ENCODE measurements around the gene SLFN13. TPM values are rescaled to one million over a fixed set of nuclear protein-coding genes. Genes with fewer than 3 reads are reported as not detected.
"Not testable (repeated sequence)": the region's sequence is repeated elsewhere in the genome, so short reads cannot be mapped to it uniquely, and the experiment has no call there.

SLFN13 gene
- total and polyA plus RNA-seq, 2 experiments from 2014 or later = 2.2 to 5.5 TPM

DNA sequence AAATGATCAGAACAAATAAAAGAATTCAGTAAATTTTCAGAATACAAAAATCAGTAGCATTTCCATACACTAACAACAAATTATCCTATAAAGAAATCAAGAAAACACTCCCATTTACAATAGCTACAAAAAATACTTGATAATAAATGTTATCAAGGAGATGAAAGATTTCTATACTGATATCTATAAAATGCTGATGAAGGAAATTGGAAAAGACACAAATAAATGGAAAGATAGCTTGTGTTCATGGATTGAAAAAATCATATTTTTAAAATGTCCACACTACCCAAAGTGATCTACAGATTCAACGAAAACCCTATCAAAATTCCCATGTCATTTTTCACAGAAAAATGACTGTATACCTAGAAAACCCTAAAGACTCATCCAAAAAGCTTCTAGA is 34.3 kb downstream of the SLFN13 start:
- H3K27me3 ChIP-seq = no peaks in the 10 kb centered on the region
- DNase-seq (ENCODE audit: low spot score) = no peak
- H3K9me3 ChIP-seq (ENCODE audit: low read depth) = no peaks in the 10 kb centered on the region
- H3K9me2 ChIP-seq (replicated peaks; ENCODE audit: insufficient read depth) = no peaks in the 10 kb centered on the region
- no peaks in the 10 kb centered on the region for H4K20me1 ChIP-seq (ENCODE audit: insufficient read depth, poor library complexity, severe bottlenecking)
- H3K4me3 ChIP-seq = no peak overlapping the region
- no peaks in the 10 kb centered on the region for H3K36me3 ChIP-seq (replicated peaks; ENCODE audit: insufficient read depth, low read depth)
- 90% methylated on average over 1 of the region's 1 CpG for WGBS (ENCODE audit: low lambda C conversion rate, missing lambda C conversion rate)
- H3K4me2 ChIP-seq = no peak overlapping the region
- no peak overlapping the region for H3K27ac ChIP-seq
- H3K79me2 ChIP-seq = no peaks in the 10 kb centered on the region
- TF ChIP-seq EZH2phosphoT487 (IDR thresholded peaks at IDR 0.05; ENCODE audit: low read depth, severe bottlenecking, unreplicated experiment) (no peak), EZH2 (IDR thresholded peaks at IDR 0.05; ENCODE audit: borderline replicate concordance) (no peak)
- TF ChIP-seq, protein P1, sequence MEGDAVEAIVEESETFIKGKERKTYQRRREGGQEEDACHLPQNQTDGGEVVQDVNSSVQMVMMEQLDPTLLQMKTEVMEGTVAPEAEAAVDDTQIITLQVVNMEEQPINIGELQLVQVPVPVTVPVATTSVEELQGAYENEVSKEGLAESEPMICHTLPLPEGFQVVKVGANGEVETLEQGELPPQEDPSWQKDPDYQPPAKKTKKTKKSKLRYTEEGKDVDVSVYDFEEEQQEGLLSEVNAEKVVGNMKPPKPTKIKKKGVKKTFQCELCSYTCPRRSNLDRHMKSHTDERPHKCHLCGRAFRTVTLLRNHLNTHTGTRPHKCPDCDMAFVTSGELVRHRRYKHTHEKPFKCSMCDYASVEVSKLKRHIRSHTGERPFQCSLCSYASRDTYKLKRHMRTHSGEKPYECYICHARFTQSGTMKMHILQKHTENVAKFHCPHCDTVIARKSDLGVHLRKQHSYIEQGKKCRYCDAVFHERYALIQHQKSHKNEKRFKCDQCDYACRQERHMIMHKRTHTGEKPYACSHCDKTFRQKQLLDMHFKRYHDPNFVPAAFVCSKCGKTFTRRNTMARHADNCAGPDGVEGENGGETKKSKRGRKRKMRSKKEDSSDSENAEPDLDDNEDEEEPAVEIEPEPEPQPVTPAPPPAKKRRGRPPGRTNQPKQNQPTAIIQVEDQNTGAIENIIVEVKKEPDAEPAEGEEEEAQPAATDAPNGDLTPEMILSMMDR (IDR thresholded peaks at IDR 0.05; ENCODE audit: poor library complexity) = no peak
- no peak overlapping the region for H2AFZ ChIP-seq
- no peaks in the 10 kb centered on the region for H3K4me1 ChIP-seq (ENCODE audit: insufficient read depth)

DNA sequence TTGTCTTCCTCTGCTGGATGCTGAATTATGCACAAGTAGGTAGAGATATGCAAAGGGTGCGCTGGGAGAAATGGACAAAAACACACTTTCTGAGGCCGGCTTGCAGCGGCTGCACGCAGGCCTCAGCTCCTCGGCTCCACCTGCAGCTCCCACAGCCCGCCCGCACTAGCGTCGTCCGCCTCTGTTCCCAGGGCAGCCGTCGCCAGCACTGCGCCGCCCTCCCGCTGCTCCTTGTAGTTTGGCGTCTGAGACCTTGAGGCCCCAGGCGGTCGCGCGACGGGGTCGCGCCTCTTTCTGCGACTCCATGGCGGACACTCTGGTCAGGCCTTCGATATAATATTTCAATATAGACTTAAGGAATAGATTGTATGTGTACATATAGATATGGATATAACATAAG is 41.0 kb downstream of the SLFN13 start:
- Histone ChIP-seq H3K79me2 (no peaks in the 10 kb centered on the region), H3K36me3 (replicated peaks; ENCODE audit: insufficient read depth, low read depth) (no peaks in the 10 kb centered on the region), H4K20me1 (ENCODE audit: insufficient read depth, poor library complexity, severe bottlenecking) (no peaks in the 10 kb centered on the region), H3K4me1 (ENCODE audit: insufficient read depth) (no peaks in the 10 kb centered on the region), H3K27ac (no peak overlapping the region), H2AFZ (no peak overlapping the region), H3K9me2 (replicated peaks; ENCODE audit: insufficient read depth) (no peaks in the 10 kb centered on the region), H3K4me3 (no peak overlapping the region), H3K4me2 (no peak overlapping the region), H3K27me3 (no peaks in the 10 kb centered on the region), H3K9me3 (ENCODE audit: low read depth) (no peaks in the 10 kb centered on the region)
- no peak for DNase-seq (ENCODE audit: low spot score)
- TF ChIP-seq, protein P1 (IDR thresholded peaks at IDR 0.05; ENCODE audit: poor library complexity) = no peak
- no peak for TF ChIP-seq EZH2 (IDR thresholded peaks at IDR 0.05; ENCODE audit: borderline replicate concordance)
- WGBS (ENCODE audit: low lambda C conversion rate, missing lambda C conversion rate) = 97% methylated on average over 26 of the region's 26 CpGs

DNA sequence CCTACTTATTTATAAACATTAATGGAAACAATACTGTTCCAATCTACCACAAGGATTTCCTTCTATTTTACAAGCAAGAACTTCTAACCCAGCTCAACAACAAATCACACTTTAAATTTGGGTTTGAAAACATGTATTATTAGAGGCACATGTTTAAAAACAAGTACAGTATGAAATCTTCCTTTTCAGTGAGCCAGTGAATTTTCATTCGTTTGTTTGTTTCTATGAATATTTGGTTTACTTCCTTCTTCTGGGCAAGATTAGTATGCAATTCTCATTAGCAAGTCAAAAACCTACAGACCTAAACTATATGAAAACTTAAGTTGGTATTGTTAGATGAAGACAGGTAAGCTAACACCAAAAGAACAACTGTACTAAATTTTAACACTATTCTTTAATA is 42.0 kb downstream of the SLFN13 start:
- no peak for DNase-seq (ENCODE audit: low spot score)
- no peak for TF ChIP-seq EZH2phosphoT487 (IDR thresholded peaks at IDR 0.05; ENCODE audit: low read depth, severe bottlenecking, unreplicated experiment)
- TF ChIP-seq, protein P1 (IDR thresholded peaks at IDR 0.05; ENCODE audit: poor library complexity) = no peak
- no peak for TF ChIP-seq EZH2 (IDR thresholded peaks at IDR 0.05; ENCODE audit: borderline replicate concordance)

DNA sequence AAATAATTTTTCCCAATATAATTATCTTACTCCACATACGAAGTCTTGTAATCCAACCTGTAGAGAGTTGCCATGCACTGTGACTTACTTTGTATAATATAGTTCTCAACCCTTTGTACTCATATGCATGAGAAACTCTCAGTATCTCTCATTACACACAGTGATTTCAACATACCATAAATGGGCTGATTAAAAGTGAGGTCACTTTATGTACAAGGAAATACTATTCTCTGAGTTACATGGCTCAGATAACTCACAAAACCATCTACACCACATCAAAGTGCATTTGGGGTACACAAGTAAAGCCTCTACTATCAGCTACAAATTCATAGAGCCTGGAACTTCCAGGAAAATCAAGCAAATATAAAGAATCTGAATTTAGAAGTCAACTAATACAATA is 44.2 kb downstream of the SLFN13 start:
- H3K9me3 ChIP-seq (ENCODE audit: low read depth) = no peaks in the 10 kb centered on the region
- H3K27ac ChIP-seq = peak overlapping the region; percentile 84
- 86% methylated on average over 1 of the region's 1 CpG for WGBS (ENCODE audit: low lambda C conversion rate, missing lambda C conversion rate)

More for the DNA sequence above, 42.0 kb downstream of the SLFN13 start:
- no peak overlapping the region for H3K4me3 ChIP-seq
- H3K79me2 ChIP-seq = no peaks in the 10 kb centered on the region
- H3K4me2 ChIP-seq = no peak overlapping the region
- WGBS (ENCODE audit: low lambda C conversion rate, missing lambda C conversion rate) = 87% methylated on average over 1 of the region's 1 CpG
- H3K36me3 ChIP-seq (replicated peaks; ENCODE audit: insufficient read depth, low read depth) = no peaks in the 10 kb centered on the region
- H3K9me3 ChIP-seq (ENCODE audit: low read depth) = no peaks in the 10 kb centered on the region
- H3K9me2 ChIP-seq (replicated peaks; ENCODE audit: insufficient read depth) = no peaks in the 10 kb centered on the region
- H4K20me1 ChIP-seq (ENCODE audit: insufficient read depth, poor library complexity, severe bottlenecking) = no peaks in the 10 kb centered on the region
- H3K27me3 ChIP-seq = no peaks in the 10 kb centered on the region
- no peaks in the 10 kb centered on the region for H3K4me1 ChIP-seq (ENCODE audit: insufficient read depth)
- no peak overlapping the region for H2AFZ ChIP-seq
- H3K27ac ChIP-seq = no peak overlapping the region

DNA sequence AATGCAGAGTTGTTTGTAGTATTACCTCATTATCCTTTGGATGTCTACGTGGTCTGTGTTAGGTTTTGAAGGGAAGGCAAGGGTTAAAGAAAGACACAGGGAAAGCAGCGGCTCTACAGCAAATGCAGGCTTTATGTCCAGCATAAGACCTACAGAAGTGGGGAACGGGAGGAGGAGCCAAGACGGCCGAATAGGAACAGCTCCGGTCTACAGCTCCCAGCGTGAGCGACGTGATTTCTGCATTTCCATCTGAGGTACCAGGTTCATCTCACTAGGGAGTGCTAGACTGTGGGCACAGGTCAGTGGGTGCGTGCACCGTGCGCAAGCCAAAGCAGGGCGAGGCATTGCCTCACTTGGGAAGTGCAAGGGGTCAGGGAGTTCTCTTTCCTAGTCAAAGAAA is 54.8 kb downstream of the SLFN13 start:
- not testable (repeated sequence) for H3K9me2 ChIP-seq (replicated peaks; ENCODE audit: insufficient read depth); H3K27ac ChIP-seq; H3K27me3 ChIP-seq; H2AFZ ChIP-seq; DNase-seq (ENCODE audit: low spot score); H3K4me2 ChIP-seq; H4K20me1 ChIP-seq (ENCODE audit: insufficient read depth, poor library complexity, severe bottlenecking); H3K4me3 ChIP-seq; H3K9me3 ChIP-seq (ENCODE audit: low read depth); H3K79me2 ChIP-seq; H3K36me3 ChIP-seq (replicated peaks; ENCODE audit: insufficient read depth, low read depth); H3K4me1 ChIP-seq (ENCODE audit: insufficient read depth)
- WGBS (ENCODE audit: low lambda C conversion rate, missing lambda C conversion rate) = 92% methylated on average over 13 of the region's 13 CpGs

More for the DNA sequence above, 44.2 kb downstream of the SLFN13 start:
- Histone ChIP-seq H3K4me2 (no peak overlapping the region), H3K27me3 (no peaks in the 10 kb centered on the region), H3K36me3 (replicated peaks; ENCODE audit: insufficient read depth, low read depth) (no peaks in the 10 kb centered on the region), H3K4me1 (ENCODE audit: insufficient read depth) (no peaks in the 10 kb centered on the region), H4K20me1 (ENCODE audit: insufficient read depth, poor library complexity, severe bottlenecking) (no peaks in the 10 kb centered on the region), H3K79me2 (no peaks in the 10 kb centered on the region), H3K4me3 (no peak overlapping the region), H3K9me2 (replicated peaks; ENCODE audit: insufficient read depth) (no peaks in the 10 kb centered on the region), H2AFZ (no peak overlapping the region)
- DNase-seq (ENCODE audit: low spot score) = peak; percentile 16
- TF ChIP-seq EZH2 (IDR thresholded peaks at IDR 0.05; ENCODE audit: borderline replicate concordance) = no peak
- TF ChIP-seq EZH2phosphoT487 (IDR thresholded peaks at IDR 0.05; ENCODE audit: low read depth, severe bottlenecking, unreplicated experiment) = no peak
- TF ChIP-seq, protein P1 (IDR thresholded peaks at IDR 0.05; ENCODE audit: poor library complexity) = no peak

All from hepatocyte (in vitro differentiated cells).